ENCODE results near the gene SPC25.

The SPC25 gene

GRCh38 chr2:168843253-168843652 is 47.0 kb downstream of the SPC25 start:
- DNase-seq (ENCODE audit: low read depth in 2 of 2): no peak

GRCh38 chr2:168841445-168841844 is 48.8 kb downstream of the SPC25 start:
- DNase-seq (ENCODE audit: low read depth in 2 of 2): no peak

GRCh38 chr2:168835969-168836368 is 54.3 kb downstream of the SPC25 start:
- DNase-seq (ENCODE audit: low read depth in 2 of 2): no peak

DNA sequence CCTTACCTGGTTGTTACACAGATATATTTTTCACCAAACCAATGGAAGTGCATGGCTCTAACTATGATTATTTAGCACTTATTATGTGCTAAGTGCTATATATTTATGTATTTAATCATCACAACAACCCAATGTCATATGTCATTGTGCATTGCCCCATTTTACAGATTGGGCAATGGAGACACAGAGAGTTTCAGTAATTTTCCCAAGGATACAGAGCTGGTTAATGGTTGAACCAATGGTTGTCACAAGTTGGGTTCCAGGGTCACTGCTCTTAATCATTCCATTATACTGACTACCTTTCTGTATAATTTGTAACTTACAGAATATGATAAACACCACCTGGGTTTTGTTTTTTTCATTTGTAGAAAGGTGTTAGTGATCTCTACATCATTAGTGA is 58.6 kb downstream of the SPC25 start:
- no peak for DNase-seq (ENCODE audit: low read depth in 2 of 2)

DNA sequence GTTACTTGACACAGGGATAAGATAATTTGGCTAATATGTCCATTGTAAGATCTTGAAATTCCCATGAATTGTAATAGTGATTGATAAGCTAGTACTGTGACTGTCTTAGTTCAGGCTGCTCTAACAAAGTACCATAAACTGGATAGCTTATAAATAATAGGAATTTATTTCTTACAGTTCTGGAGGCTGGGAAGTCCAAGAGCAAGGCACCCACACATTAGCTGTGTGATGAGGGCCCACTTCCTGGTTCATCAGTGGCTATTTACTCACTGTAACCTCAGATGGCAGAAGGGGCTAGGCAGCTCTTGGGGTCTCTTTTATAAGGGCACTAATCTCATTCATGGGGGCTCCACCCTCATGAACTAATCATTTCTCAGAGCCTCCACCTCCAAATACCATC is 59.3 kb downstream of the SPC25 start:
- DNase-seq (ENCODE audit: low read depth in 2 of 2): no peak

DNA sequence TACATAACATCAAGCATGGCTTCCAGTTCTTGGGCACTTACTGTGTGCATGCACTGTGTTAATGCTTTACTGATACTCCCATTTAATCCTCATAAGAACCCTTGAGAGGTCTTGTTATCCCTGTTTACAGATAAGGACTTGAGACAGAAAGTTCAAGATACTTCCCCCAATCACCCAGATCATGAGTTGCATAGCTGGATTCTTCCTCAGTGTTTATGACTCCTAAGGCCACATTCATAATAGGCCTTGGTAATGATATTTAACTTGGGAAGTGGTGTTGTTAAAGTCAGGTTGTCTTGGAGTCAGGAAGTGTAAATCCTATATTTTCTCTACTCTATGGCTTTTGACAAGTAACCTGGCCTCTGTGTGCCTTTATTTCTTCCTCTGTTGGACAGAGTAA is 65.1 kb downstream of the SPC25 start:
- no peak for DNase-seq (ENCODE audit: low read depth in 2 of 2)

- no peak for DNase-seq (ENCODE audit: low read depth in 2 of 2)
Measured at GRCh38 chr2:168821992-168822391, 68.2 kb downstream of the SPC25 start.

- DNase-seq (ENCODE audit: low read depth in 2 of 2): no peak
Measured at GRCh38 chr2:168821577-168821976, 68.7 kb downstream of the SPC25 start.
